Measurements from ENCODE around the gene ARHGEF4. TPM values are rescaled to one million over a fixed set of nuclear protein-coding genes. Genes with fewer than 3 reads are reported as not detected.

ARHGEF4 gene
- total and polyA plus RNA-seq, 11 donors = 0.30 to 5.5 (median 3.8) TPM

GRCh38 chr2:131030478-131030971 is 193.8 kb downstream of the ARHGEF4 start:
- no peak for TF ChIP-seq POLR2A (IDR thresholded peaks at IDR 0.05)
- TF ChIP-seq CTCF (IDR thresholded peaks at IDR 0.05) = no peak
- WGBS, 4 donors = 34 to 47% (median 41%) methylated on average over 9 to 13 of the region's 13 CpGs
- Histone ChIP-seq H3K36me3 (no peaks in the 10 kb centered on the region), H3K4me1 (peaks cover 0 to 12% (median 0%) of the 10 kb centered on the region in 12 donors), H3K27ac (no peak overlapping the region), H3K4me3 (no peak overlapping the region), H3K9me3 (no peaks in the 10 kb centered on the region), H3K27me3 (peaks cover 0 to 16% (median 0%) of the 10 kb centered on the region in 9 donors)
- intact Hi-C loops (cut with DNase I) = no loop called here
- ATAC-seq = peak; percentile 35 to 73 (median 45)
- peak in 1 of 5 donors; percentile 54 for DNase-seq

DNA sequence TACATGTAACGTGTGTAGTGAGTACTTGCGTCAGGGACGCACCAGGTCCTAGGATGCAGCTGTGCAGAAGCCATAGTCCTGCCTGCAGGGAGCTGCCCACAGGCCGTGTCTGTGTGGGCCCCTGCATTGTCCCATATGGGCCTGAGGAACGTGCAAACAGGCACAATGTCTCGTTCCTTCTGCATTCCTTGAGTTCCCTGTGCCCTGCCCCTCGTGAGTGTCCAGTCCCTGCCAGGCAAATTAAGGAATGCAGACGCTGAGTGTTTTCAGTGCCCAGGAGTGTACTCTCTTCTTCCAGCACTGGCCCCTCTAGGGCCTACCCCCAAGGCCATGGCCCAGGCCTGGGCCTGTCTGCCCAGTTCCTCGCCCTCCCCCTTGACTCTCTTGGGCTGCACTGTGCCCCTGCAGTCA is 194.7 kb downstream of the ARHGEF4 start:
- peaks cover 0 to 25% (median 7%) of the 10 kb centered on the region in 9 donors for H3K27me3 ChIP-seq
- no peaks in the 10 kb centered on the region for H3K9me3 ChIP-seq
- H3K27ac ChIP-seq = no peak overlapping the region
- intact Hi-C loops (cut with DNase I) = no loop called here
- DNase-seq = no peak
- H3K4me3 ChIP-seq = no peak overlapping the region
- TF ChIP-seq CTCF (IDR thresholded peaks at IDR 0.05) (no peak), POLR2A (IDR thresholded peaks at IDR 0.05) (no peak)
- H3K36me3 ChIP-seq = no peaks in the 10 kb centered on the region
- 79 to 85% (median 81%) methylated on average over 8 to 9 of the region's 9 CpGs for WGBS, 4 donors
- peak in 1 of 4 donors; percentile 12 for ATAC-seq
- peaks cover 0 to 13% (median 0%) of the 10 kb centered on the region in 12 donors for H3K4me1 ChIP-seq

DNA sequence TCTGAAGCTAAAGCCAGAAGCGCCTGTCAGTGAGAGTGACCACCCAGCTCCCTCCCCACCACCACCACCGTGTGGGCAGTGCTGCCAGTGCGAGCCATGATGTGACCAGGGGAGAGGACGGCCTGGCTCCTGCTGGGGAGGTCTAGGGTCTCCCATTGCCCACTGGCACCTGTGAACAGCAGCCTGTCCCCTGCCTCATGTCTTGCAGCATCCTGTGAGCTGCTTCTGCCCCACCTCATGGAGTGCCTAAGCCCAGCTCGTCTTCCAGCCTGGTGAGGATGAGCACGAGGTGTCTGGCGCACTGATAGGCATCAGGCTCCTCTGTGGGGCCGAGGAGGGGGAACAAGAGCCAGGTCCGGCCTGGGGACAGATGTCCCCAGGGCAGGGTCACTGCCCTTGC is 195.2 kb downstream of the ARHGEF4 start:
- H3K36me3 ChIP-seq = no peaks in the 10 kb centered on the region
- no peak overlapping the region for H3K4me3 ChIP-seq
- intact Hi-C loops (cut with DNase I) = no loop called here
- ATAC-seq (no peak), DNase-seq (no peak)
- peaks cover 0 to 30% (median 7%) of the 10 kb centered on the region in 9 donors for H3K27me3 ChIP-seq
- peaks cover 0 to 13% (median 0%) of the 10 kb centered on the region in 12 donors for H3K4me1 ChIP-seq
- no peaks in the 10 kb centered on the region for H3K9me3 ChIP-seq
- H3K27ac ChIP-seq = no peak overlapping the region
- no peak for TF ChIP-seq CTCF (IDR thresholded peaks at IDR 0.05)
- no peak for TF ChIP-seq POLR2A (IDR thresholded peaks at IDR 0.05)
- WGBS, 4 donors = 66 to 81% (median 73%) methylated on average over 5 to 9 of the region's 9 CpGs

- intact Hi-C loops (cut with DNase I) = no loop called here
- Histone ChIP-seq H3K27ac (no peak overlapping the region), H3K36me3 (no peaks in the 10 kb centered on the region), H3K9me3 (no peaks in the 10 kb centered on the region), H3K27me3 (peaks cover 0 to 30% (median 7%) of the 10 kb centered on the region in 9 donors), H3K4me1 (peaks cover 0 to 13% (median 0%) of the 10 kb centered on the region in 12 donors), H3K4me3 (no peak overlapping the region)
- DNase-seq (no peak), ATAC-seq (no peak)
- no peak for TF ChIP-seq CTCF (IDR thresholded peaks at IDR 0.05)
- TF ChIP-seq POLR2A (IDR thresholded peaks at IDR 0.05) = no peak
- WGBS, 4 donors = 77 to 93% (median 86%) methylated on average over 3 to 4 of the region's 4 CpGs
These were observed 195.7 kb downstream of the ARHGEF4 start for GRCh38 chr2:131032393-131032836.

All from heart left ventricle (tissue), 16 donors.